Stomach (tissue), 9 donors: ENCODE results near the gene PLPPR4. TPM values are rescaled to one million over a fixed set of nuclear protein-coding genes. Genes with fewer than 3 reads are reported as not detected.

ENCODE experiments used
- DNase-seq, 2 donors: peaks; one replicate each; pipeline versions ENCODE4 v3.0.0 to v3.0.0-alpha.2; 2013 to 2019
- H3K27ac ChIP-seq, 5 donors: fragments of 200-600 bp in 4 of 5; sonication (generic) in 4 of 5; one replicate each; pipeline ENCODE4 v1.5.1; 2013 to 2019; ENCODE audit warnings: mild to moderate bottlenecking in 1 of 5, moderate library complexity in 1 of 5
- H3K27me3 ChIP-seq, 3 donors: fragments of 200-600 bp; sonication (generic); one replicate each; pipeline ENCODE4 v1.5.1; 2017 to 2019; ENCODE audit warnings: mixed run types in 1 of 3
- H3K36me3 ChIP-seq, 4 donors: fragments of 200-600 bp; sonication (generic); 1 replicate in 3 of 4; 2 replicates in 1 of 4; pipeline ENCODE4 v1.5.1; 2016 to 2019
- H3K4me1 ChIP-seq, 4 donors: fragments of 200-600 bp; sonication (generic); one replicate each; pipeline ENCODE4 v1.5.1; 2016 to 2019
- H3K4me3 ChIP-seq, 4 donors: fragments of 200-600 bp; sonication (generic) in 3 of 4; one replicate each; pipeline ENCODE4 v1.5.1; 2016 to 2019; ENCODE audit warnings: mild to moderate bottlenecking in 1 of 4
- H3K9me3 ChIP-seq, 4 donors: fragments of 200-600 bp; sonication (generic); one replicate each; pipeline ENCODE4 v1.5.1; 2016 to 2019
- EP300 ChIP-seq: sonication (generic); formaldehyde crosslinking; IDR thresholded peaks from one replicate; pipeline ENCODE4 v1.6.1; 2017; ENCODE audit warnings: antibody characterized with exemption
- POLR2A ChIP-seq, 4 donors: fragments of 450-650 bp; IDR thresholded peaks; one replicate each; pipeline ENCODE4 v1.6.1; 2016; ENCODE audit warnings: antibody characterized with exemption in 4 of 4, control low read depth in 2 of 4, mild to moderate bottlenecking in 1 of 4, moderate library complexity in 1 of 4
- POLR2AphosphoS5 ChIP-seq, 3 donors: sonication (generic); formaldehyde crosslinking; IDR thresholded peaks; one replicate each; pipeline ENCODE4 v1.6.1; 2016; ENCODE audit warnings: antibody characterized with exemption in 3 of 3
- WGBS, 5 donors: extraction: QIAGEN DNeasy Blood & Tissue Kit in 3 of 5; methylation state at CpG; one replicate each; pipeline versions ENCODE4 v1.1.5 to v1.1.7; 2013 to 2018; 5-methylcytosine and 5-hydroxymethylcytosine counted together
- intact Hi-C: fragments of 100-400 bp; cut with DNase I; formaldehyde crosslinking; loops from one replicate; pipeline ENCODE4 v1.15.1; 2023; ENCODE audit warnings: low total_unique reads
- polyA plus RNA-seq, 3 donors: library from polyadenylated mRNA; stranded (reverse); fragments of 200-250 nt; gene quantifications; one replicate each; pipeline ENCODE4 v1.2.3, GENCODE V29; 2013
- total RNA-seq, 5 donors: library from RNA; depleted of rRNA; stranded (reverse); fragments of >200 nt; gene quantifications; one replicate each; pipeline versions ENCODE4 v1.1.0 to v1.2.3, GENCODE V29; 2014 to 2016
- TF ChIP-seq, protein P1 (sequence below), 7 experiments: fragments of 450-650 bp in 4 of 7; fragments of 200-600 bp in 3 of 7; sonication (generic) in 3 of 7; IDR thresholded peaks; one replicate each; pipeline ENCODE4 v1.5.1; 2016 to 2019; ENCODE audit warnings: antibody characterized with exemption in 7 of 7, control low read depth in 2 of 7, mild to moderate bottlenecking in 1 of 7
- donor health status: healthy with polysubstance abuse.
- donor health status: Bipolar disorder and iron deficiency.
- donor health status: healthy.

PLPPR4 gene
- total and polyA plus RNA-seq, 8 donors = 0.33 to 3.1 (median 0.58) TPM; not detected in 5

DNA sequence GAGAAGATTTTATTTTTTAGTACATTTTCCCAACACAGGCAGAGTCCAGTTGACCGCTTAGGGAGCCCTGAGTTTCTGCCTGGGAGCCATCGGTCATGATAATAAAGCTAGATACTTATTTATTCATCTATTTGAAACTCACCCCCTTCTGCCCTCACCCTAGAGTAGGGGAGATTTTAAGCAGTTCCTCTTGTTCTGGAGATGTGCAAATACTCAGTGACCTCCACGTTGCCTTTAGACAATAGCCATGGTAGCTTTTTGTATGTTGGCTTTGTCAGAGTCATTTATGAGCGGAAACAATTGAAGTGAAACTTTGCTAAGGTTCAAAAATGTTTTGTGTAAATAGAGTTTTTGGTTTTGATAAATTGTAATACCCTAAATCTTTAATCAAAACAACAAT lies 45.7 kb upstream of the PLPPR4 start:
- 70 to 81% (median 74%) methylated on average over 4 of the region's 4 CpGs for WGBS, 5 donors
- intact Hi-C loops = no loop called here
- Histone ChIP-seq H3K36me3 (no peaks in the 10 kb centered on the region), H3K4me1 (no peaks in the 10 kb centered on the region), H3K27ac (no peak overlapping the region), H3K4me3 (no peak overlapping the region), H3K9me3 (peaks cover 0 to 9% (median 3%) of the 10 kb centered on the region in 4 donors), H3K27me3 (no peaks in the 10 kb centered on the region)
- no peak for DNase-seq
- TF ChIP-seq, protein P1, sequence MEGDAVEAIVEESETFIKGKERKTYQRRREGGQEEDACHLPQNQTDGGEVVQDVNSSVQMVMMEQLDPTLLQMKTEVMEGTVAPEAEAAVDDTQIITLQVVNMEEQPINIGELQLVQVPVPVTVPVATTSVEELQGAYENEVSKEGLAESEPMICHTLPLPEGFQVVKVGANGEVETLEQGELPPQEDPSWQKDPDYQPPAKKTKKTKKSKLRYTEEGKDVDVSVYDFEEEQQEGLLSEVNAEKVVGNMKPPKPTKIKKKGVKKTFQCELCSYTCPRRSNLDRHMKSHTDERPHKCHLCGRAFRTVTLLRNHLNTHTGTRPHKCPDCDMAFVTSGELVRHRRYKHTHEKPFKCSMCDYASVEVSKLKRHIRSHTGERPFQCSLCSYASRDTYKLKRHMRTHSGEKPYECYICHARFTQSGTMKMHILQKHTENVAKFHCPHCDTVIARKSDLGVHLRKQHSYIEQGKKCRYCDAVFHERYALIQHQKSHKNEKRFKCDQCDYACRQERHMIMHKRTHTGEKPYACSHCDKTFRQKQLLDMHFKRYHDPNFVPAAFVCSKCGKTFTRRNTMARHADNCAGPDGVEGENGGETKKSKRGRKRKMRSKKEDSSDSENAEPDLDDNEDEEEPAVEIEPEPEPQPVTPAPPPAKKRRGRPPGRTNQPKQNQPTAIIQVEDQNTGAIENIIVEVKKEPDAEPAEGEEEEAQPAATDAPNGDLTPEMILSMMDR (IDR thresholded peaks at IDR 0.05) = no peak
- no peak for TF ChIP-seq POLR2AphosphoS5 (IDR thresholded peaks at IDR 0.05)
- TF ChIP-seq POLR2A (IDR thresholded peaks at IDR 0.05) = no peak
- no peak for TF ChIP-seq EP300

DNA sequence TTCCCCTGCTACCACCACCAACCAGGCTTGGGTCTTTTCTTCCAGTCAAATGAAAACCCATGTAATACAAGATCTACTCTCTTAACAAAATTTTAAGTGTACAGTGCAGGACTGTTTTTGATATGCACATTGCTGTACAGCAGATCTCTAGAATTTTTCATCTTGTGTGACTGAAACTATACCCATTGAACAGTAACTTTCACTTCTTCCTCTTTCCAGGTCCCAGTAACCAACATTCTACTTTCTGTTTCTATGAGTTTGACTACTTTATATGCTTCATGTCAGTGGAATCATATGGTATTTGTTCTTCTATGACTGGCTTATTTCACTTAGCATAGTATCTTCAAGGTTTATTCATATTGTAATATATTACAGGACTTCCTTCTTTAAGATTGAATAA lies 45.3 kb upstream of the PLPPR4 start:
- no peak for DNase-seq
- Histone ChIP-seq H3K4me1 (no peaks in the 10 kb centered on the region), H3K36me3 (no peaks in the 10 kb centered on the region), H3K4me3 (no peak overlapping the region), H3K27ac (no peak overlapping the region), H3K9me3 (peaks cover 0 to 9% (median 3%) of the 10 kb centered on the region in 4 donors), H3K27me3 (no peaks in the 10 kb centered on the region)
- TF ChIP-seq POLR2AphosphoS5 (IDR thresholded peaks at IDR 0.05) = no peak
- TF ChIP-seq POLR2A (IDR thresholded peaks at IDR 0.05) = no peak
- TF ChIP-seq, protein P1 (IDR thresholded peaks at IDR 0.05) = no peak
- no peak for TF ChIP-seq EP300
- intact Hi-C loops = no loop called here

DNA sequence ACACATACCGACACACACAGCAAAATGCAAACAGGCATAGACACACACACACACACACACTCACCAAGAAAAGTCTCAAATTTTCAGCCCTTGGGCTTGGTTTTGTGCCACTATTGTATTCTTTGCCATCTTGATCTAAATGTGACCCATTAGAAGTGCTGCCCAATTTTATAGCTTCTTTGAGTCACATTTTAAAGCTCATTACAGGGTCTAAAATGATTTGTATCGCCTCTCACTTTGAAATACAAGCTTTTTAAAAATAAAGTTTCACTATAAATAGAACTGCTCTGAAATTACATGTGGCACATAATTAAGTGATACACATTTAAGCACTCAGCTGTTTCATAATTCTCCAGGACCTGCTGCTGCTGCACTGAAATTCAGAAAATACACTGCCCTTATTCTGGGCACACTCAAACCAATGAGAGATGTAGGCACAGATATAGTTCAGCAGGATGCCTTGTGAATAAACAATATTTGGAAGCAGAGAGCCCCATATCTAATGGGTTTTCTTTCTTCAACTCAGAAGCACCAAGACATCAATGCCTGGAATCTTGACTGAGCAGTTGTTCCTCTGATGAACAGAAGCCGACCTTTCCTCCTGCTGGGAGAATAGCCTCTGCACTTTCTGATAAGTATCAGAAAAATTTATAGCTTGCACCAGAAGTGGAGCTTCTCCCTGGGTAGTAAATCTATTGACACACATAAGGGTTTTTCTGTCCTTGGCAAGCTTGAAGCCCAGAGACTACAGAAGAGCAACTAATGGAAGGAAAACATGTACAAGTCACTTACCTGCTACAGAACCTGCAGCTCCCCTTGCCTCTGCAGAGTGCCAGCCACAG lies 37.0 kb upstream of the PLPPR4 start:
- intact Hi-C loops = no loop called here
- 59 to 76% (median 68%) methylated on average over 3 of the region's 3 CpGs for WGBS, 5 donors

DNA sequence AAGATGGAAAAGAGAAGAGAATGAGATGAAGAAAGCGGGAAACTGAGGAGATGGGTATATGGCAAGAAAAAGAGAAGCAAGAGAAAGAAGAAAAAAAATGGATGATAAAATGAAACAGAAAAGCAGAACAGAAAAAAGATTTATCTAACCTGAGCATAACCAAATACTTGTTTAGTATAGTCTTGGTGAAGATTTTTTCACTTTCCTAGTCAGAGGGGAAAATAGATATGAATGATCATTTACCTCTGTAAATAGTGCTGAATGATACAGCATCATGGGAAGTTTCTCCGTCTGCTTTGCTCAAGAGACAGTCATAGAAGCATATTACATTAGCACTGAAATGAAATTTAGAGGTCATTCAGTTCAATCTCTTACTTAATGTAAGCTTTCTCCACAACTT lies 36.1 kb upstream of the PLPPR4 start:
- Histone ChIP-seq H3K9me3 (peaks cover 0 to 7% (median 0%) of the 10 kb centered on the region in 4 donors), H3K4me3 (no peak overlapping the region), H3K36me3 (no peaks in the 10 kb centered on the region), H3K27me3 (no peaks in the 10 kb centered on the region), H3K4me1 (no peaks in the 10 kb centered on the region), H3K27ac (no peak overlapping the region)
- WGBS, 5 donors = 54 to 76% (median 65%) methylated on average over 1 of the region's 2 CpGs
- no peak for DNase-seq
- TF ChIP-seq POLR2A (IDR thresholded peaks at IDR 0.05) = no peak
- intact Hi-C loops = no loop called here

More for the DNA sequence above, 37.0 kb upstream of the PLPPR4 start:
- H3K9me3 ChIP-seq = peaks cover 0 to 7% (median 0%) of the 10 kb centered on the region in 4 donors
- H3K36me3 ChIP-seq = no peaks in the 10 kb centered on the region
- no peak for DNase-seq
- H3K4me1 ChIP-seq = no peaks in the 10 kb centered on the region
- H3K4me3 ChIP-seq = no peak overlapping the region
- H3K27ac ChIP-seq = no peak overlapping the region
- TF ChIP-seq, protein P1 (IDR thresholded peaks at IDR 0.05) = no peak
- TF ChIP-seq POLR2A (IDR thresholded peaks at IDR 0.05) (no peak), POLR2AphosphoS5 (IDR thresholded peaks at IDR 0.05) (no peak), EP300 (no peak)
- H3K27me3 ChIP-seq = no peaks in the 10 kb centered on the region

DNA sequence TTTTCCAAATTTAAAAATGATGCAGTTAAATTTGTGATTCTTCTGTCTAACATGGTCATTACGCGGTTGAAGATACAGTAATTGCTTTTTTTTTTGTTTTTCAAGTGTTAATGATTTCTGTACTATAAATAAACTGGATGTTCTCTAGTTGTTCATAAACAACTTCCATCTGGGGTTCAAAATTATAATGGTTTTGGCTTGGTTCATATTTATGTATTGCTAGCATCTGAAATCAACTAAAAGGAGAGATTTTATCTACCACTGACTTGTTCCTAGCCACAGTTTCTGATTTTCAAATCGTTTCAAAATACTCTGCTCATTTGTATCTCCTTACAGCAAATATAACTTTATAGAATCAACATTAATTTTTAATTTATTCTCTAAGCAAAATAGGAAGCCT lies 35.2 kb upstream of the PLPPR4 start:
- no peak for TF ChIP-seq POLR2AphosphoS5 (IDR thresholded peaks at IDR 0.05)
- no peak for TF ChIP-seq POLR2A (IDR thresholded peaks at IDR 0.05)
- TF ChIP-seq, protein P1 (IDR thresholded peaks at IDR 0.05) = no peak
- TF ChIP-seq EP300 = no peak
- WGBS, 5 donors = 61 to 85% (median 76%) methylated on average over 3 of the region's 3 CpGs

More for the DNA sequence above, 35.2 kb upstream of the PLPPR4 start:
- no peaks in the 10 kb centered on the region for H3K27me3 ChIP-seq
- H3K27ac ChIP-seq = no peak overlapping the region
- DNase-seq = no peak
- intact Hi-C loops = no loop called here
- H3K9me3 ChIP-seq = peaks cover 0 to 7% (median 0%) of the 10 kb centered on the region in 4 donors
- no peak overlapping the region for H3K4me3 ChIP-seq
- no peaks in the 10 kb centered on the region for H3K4me1 ChIP-seq
- no peaks in the 10 kb centered on the region for H3K36me3 ChIP-seq
